ENCODE measurements around the gene DIRAS3.

GRCh38 chr1:68013351-68013750 is 37.1 kb downstream of the DIRAS3 start:
- TF ChIP-seq, protein P1, sequence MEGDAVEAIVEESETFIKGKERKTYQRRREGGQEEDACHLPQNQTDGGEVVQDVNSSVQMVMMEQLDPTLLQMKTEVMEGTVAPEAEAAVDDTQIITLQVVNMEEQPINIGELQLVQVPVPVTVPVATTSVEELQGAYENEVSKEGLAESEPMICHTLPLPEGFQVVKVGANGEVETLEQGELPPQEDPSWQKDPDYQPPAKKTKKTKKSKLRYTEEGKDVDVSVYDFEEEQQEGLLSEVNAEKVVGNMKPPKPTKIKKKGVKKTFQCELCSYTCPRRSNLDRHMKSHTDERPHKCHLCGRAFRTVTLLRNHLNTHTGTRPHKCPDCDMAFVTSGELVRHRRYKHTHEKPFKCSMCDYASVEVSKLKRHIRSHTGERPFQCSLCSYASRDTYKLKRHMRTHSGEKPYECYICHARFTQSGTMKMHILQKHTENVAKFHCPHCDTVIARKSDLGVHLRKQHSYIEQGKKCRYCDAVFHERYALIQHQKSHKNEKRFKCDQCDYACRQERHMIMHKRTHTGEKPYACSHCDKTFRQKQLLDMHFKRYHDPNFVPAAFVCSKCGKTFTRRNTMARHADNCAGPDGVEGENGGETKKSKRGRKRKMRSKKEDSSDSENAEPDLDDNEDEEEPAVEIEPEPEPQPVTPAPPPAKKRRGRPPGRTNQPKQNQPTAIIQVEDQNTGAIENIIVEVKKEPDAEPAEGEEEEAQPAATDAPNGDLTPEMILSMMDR (IDR thresholded peaks at IDR 0.05) = no peak
- TF ChIP-seq POLR2A (IDR thresholded peaks at IDR 0.05) = no peak

Measured in testis (tissue), 2 donors.